NCI-H146 (cell line): ENCODE data around the gene CD58.
"Not testable (repeated sequence)": the region's sequence is repeated elsewhere in the genome, so short reads cannot be mapped to it uniquely, and the experiment has no call there.

Source experiments
- DNase-seq: peaks from one replicate; lab custom pipeline; 2025; lab: John Stamatoyannopoulos, UW

CD58 gene

DNA sequence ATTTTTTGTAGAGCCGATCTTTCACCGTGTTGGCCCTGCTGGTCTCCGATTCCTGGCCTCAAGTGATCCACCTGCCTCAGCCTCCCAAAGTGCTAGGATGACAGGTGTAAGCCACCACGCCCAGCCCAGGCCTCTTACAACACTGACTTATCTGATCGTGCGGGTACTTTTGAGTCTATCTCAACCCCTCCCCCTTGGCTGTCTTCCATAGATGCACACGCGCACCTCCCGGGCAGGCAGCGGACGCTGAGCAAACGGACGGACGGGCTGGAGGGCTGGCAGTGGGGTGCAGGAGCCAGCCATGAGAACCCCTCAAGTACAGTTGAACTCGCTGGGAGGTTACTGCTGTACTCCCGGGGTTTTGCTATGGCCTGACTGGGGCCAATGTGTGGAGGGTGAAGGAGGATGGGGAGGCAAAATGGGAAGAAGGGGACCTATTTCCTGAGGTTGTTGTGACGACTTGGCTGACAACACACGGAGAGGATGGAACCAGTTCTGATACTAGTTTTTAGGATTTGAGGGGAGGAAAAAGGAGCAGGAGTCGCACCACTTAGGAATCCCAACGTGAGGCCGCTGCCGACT lies 959 bp downstream of the CD58 start:
- peak; percentile 19 for DNase-seq

DNA sequence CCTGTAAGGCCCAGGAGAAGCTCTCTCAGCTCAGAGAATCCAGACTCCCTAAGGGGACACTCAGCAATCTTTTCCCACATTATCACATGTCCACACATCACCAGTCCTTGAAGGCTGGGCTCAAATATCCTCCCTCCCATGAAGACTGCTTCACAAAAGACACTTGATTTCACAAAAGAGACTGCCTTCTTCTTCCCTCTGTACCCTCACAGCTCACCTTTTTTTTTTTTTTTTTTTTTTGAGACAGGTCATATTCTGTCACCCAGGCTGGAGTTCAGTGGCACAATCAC lies 1.5 kb downstream of the CD58 start:
- DNase-seq, result no peak

- DNase-seq, result no peak
These were observed 2.0 kb downstream of the CD58 start for GRCh38 chr1:116568662-116569380.

DNA sequence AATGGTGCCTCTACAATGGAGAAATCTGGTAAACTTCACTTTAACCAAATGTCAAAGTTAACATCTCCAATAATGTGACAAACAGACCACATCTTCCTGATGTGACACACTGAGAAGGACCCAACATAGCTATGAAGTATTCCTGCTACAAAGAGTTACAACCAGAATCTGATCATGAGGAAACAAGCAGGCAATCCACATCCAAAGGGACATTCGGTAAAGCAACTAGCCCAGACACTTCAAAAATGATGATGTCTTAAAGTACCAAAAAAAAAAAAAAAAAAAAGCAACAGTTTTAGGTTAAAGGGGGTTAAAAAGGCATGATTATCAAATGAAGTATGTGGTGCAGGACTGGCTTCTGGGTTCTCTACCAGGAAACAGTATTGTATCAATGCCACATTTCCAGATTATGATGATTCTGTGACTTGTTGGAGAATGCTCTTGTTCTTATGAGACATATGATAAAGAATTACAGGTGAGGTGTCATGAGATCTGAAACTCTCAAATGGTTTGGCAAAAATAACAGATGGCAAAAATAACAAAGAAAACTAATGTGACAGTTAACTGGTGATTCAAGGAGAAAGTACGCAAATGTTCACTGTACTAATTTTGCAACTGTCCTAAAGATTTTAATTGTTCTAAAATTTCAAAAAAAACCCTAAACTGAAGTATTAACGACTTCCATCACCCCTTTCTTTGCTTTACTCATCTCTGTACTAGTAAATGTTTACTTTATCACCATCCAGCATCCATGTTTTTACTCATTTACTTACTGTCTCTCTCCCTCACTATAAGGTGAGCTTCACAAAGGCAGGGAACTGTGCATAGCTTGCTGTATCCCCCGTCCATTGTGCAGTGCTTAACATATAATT lies 2.8 kb downstream of the CD58 start:
- DNase-seq, result no peak

DNA sequence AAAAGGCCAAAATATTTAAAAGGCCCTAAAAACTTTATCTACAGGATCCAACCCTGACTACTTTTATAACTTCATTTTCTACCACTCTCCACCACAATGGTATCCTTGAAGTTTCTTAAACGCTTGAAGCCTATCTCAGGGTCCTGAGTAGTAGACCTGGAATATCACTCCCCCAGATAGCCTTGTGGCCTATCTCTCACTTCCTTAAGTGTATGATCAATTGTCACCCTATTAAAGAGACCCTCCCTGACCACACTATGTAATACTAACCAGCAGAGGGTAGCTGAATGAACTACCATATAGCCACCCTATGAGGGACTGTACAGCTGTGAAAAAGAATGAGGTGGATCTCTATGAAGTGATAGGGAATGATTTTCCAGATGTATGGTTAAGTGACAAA lies 5.6 kb downstream of the CD58 start:
- DNase-seq, result no peak

- no peak for DNase-seq
These were observed 6.4 kb downstream of the CD58 start for GRCh38 chr1:116564426-116564825.

DNA sequence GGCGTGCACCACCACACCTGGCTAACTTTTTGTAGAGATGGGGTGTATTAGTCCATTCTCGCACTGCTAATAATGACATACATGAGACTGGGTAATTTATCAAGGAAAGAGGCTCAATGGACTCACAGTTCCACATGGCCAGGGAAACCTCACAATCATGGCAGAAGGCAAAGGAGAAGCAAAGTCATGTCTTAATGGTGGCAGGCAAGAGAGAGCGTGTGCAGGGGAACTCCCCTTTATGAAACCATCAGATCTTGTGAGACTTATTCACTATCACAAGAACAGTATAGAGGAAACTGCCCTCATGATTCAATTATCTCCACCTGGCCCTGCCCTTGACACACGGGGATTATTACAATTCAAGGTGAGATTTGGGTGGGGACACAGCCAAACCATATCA lies 8.4 kb downstream of the CD58 start:
- not testable (repeated sequence) for DNase-seq

DNA sequence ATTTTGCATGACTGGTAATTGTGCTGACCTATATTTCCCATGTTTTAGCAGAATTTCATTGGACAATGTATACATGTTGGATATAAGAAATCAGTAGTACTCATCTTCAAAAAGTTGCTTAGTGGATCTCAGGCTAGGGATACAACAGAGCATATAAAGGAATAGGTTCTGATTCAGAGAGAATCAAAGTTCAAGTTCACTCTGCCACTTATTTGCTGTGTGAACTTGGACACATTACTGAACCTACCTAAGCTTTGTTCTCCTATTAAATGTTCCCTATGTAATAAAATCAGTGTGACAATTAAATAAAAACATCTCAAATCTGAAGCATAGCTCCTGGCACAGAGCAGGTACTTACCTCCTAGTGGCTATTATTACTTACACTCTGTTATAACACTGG lies 9.3 kb downstream of the CD58 start:
- no peak for DNase-seq

DNA sequence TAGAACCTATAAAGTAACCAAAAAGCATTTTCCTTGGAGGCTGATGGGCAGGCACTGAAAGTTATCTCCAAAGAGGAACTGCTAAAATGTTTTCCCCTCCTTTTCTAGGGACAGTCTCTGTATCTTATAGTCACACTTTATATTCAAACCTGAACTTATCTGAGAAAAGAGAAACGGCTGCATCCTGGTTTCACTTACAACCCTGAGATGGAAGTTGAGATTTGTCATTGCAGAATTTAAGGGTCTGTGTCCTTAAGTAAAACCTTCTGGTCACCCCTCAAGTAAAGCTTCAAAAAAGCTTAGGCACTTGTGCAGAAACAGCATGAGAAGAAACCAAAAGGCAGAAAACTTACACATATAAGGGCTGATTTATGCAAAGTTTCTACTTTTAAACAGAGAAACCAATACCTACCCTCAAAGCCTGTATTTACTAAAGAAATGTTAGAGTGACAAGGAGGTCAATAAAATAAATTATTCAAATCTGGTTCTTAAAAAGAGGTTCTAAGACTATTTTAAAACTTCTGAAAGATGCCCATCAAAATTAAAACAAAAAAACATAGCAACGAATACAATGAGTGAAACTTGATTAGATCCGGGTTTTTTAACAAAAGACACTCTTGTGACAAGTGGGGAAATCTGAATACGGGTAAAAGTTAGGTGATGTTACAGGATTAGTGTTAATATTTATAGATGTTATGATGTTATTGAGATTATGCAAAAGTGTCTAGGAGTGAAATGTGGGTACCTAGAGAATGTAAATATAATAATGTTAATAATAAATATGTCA lies 9.9 kb downstream of the CD58 start:
- DNase-seq, result no peak

GRCh38 chr1:116559304-116559761 lies 11.5 kb downstream of the CD58 start:
- no peak for DNase-seq

DNA sequence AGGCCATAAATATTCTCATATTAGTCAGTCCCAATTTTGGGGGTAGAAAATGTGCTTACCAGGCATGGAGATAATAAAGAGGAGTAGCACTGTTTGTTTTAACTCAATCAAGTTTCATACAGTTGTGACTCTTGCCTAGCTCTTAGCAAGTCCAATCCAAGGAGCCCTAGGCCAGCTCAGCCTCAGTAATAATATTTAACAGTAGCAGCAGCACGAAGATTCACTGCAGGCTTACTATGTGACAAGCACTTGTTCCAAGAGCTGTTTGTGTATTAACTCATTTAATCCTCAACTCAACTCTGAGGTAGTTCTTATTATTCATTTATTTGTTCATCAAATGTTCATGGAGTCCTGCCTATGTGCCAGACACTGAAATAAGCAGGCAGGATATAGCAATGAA lies 12.3 kb downstream of the CD58 start:
- DNase-seq, result no peak

- DNase-seq, result no peak
These were observed 12.7 kb downstream of the CD58 start for GRCh38 chr1:116558140-116558549.

DNA sequence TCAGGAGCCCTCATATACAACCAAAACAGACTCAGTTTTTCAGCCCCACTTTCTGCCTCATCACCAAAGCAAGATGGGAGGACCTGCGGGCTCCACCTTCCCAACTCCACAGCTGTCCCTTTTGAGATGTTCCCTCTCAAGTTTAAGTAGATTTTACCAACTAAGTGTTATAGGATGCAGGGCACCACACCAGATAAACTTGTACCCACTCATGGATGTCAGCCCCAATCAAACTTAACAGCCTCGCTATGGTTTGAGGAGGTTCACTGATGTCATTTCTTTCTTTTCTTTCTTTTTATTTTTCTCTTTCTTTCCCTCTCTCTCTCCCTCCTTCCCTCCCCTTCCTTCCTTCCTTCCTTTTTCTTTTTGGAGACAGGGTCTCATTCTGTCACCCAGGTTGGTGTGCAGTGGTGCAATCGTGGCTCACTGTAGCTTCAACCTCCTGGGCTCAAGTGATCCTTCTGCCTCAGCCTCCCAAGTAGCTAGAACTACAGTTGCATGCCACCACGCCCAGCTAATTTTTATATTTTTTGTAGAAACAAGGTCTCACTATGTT lies 13.4 kb downstream of the CD58 start:
- DNase-seq, result no peak

DNA sequence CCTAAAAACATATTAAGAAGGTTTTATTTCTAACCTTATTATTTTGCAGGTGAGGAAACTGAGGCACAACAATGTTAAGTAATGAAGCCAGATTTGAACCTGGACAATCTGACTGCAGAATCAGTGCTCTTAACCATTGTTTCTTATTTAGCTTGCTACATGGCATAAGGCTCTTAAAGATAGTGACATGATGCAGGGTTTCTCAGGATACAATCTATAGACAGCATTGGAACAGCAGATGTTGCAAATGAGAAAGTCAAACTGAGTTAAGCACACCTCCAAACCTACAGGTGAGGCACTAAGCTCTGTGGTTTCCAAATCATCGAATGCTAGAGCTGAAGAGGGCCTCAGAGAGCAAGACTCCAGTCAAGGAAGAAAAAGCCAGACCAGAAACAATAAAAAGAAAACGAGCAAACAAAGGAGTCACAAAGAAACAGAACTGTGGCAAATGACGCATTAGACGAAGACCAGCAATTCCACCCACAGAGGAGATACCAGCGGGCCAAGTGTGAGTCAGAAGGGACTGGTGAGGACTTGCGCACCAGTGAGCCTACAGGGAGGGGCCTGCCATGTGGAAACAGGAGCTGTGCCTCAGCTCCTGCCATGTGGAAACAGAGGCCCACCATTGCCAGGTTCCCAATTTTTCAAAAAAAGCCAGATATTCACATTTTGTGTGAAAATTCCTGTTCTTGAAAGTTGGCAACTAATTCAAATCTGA lies 14.4 kb downstream of the CD58 start:
- no peak for DNase-seq

- no peak for DNase-seq
These were observed 15.9 kb downstream of the CD58 start for GRCh38 chr1:116554924-116555323.

- no peak for DNase-seq
These were observed 17.3 kb downstream of the CD58 start for GRCh38 chr1:116553386-116554115.

DNA sequence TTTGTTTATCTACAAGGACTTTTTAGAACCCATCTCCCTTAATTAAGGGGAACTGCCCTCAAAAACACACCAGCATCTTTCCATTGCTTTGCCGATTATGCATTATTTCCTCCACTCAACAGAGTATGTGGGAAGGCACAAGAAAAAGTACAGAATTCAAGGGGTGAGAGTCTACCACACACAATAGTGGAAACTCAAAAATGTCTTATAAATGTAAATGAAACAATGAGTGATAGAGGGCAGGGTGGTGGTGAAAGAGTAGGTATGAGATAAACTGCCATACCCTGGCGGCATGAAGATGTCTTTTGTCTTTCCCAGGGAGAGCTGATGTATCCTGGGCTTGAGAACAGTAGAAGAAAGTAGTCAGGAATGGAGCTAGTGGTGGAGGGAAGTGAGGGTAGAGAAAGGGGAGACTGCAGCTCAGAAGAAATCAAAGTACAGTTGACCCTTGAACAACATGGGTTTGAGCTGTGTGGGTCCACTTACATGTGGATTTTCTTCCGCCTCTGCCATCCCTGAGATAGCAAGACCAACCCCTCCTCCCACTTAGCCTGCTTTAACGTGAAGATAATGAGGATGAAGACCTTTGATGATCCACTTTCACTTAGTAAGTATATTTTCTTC lies 24.4 kb downstream of the CD58 start:
- no peak for DNase-seq

GRCh38 chr1:116545359-116545705 lies 25.5 kb downstream of the CD58 start:
- no peak for DNase-seq

DNA sequence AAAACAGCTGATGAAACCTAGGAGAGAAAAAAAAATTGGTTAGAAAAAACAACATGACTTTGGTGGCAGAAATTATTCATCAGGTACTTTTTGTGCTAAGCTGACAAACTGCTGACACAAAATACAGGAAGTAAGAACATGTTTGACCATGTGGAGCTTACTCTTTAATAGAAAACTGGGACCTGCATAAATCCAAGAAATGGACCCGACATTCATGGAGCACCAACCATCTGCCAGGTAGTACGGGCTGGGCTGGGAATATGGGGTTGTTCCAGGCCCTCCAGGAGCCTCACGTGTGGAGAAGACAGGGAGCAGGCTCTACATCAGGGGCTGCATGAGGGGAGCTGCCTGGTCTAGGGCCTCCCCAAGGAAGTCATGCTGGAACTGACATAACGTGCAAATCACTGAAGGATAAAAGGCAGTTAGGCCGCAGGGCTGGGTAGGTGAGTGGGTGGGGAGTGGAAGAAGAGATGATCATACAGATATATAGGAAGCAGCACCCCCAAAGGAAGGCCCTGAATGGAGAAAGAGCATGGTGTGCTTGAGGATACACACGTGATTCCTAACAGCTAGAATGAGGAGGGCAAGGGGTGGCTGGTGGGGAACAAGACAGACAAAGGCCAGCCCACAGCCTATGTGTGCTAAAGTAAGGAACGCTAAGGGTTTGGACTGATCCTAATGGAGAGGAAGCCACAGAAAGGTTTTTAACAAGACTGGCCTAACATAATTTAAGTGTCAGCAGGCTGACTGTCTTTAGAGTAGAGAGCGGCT lies 26.1 kb downstream of the CD58 start:
- DNase-seq, result no peak

- DNase-seq, result no peak
These were observed 30.7 kb downstream of the CD58 start for GRCh38 chr1:116540088-116540487.
